T1000 (cell line): ENCODE results near the gene AVEN.

ENCODE experiments used
- DNase-seq: peaks from one replicate; lab custom pipeline; 2025; ENCODE audit warnings: mixed read lengths; lab: John Stamatoyannopoulos, UW

Gene AVEN

DNA sequence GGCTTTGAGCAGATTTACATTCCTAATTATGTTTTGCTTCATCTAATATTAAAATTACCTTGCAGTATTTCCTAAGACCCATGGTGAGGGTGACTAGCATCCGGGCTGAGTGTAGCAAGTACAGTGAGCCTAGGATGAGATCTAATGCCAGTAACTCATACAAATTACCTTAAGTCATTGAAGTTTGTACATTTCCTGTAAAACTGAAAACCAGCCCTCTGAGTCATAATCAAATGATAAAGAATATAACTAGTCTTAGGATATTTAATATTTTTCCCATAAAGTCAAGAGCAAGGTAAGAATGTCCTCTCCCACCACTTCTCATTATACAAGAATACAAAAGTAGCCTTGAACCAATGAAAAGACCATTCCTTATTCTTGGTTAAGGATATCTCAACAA, 125.5 kb downstream of the AVEN start:
- no peak for DNase-seq

DNA sequence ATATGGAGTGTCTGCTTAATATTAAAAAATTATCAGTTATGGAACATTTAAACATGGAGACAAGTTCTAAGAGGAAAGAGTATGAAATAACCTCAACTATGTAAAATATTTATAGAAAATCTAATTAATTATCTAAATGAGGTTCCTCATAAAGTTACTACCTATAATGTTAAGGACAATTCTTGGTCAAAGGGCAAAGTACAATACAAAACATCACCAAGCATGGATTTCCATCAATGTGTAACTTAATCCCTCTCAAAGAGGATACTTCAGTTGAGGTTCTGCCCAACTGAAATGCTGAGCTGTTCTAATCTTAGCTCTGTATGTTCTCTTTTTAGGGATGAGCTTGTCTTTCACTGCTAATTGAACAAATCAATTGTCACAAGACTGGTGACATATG, 126.7 kb downstream of the AVEN start:
- DNase-seq, result no peak

DNA sequence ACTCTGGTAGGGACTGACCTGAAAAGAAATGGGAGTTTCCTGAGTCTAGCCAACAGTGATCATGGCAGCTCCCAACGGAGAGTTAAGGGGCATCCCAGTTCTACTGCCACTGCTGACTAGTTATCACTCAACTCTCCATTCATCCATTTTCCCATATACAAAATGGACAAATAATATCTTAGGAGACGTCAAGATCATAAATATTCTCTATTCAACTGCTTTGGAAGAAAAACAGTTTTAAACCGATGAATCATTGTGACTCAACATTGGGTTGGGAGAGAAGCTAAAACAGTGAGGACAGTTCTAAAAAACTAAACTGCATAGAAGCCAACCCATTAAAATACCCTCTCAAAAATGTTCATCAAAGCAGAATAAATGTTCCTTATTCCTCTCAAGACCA, 128.3 kb downstream of the AVEN start:
- no peak for DNase-seq

DNA sequence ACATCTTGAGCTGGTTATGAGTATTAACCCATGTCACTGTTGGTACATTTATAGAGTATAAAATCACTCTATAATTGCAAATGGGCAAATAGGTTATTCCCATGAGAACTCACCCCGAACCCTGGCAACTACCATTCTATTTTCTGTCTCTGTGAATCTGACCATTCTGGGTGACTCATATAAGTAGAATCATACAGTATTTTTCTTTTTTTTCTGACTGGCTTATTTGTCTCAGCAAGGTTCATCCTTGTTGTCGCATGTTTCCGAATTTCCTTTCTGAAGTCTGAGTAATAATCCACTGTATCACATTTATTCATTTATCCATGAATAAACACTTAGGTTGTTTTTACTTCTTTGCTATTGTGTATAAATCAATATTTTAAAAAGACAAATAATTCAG, 130.6 kb downstream of the AVEN start:
- no peak for DNase-seq

DNA sequence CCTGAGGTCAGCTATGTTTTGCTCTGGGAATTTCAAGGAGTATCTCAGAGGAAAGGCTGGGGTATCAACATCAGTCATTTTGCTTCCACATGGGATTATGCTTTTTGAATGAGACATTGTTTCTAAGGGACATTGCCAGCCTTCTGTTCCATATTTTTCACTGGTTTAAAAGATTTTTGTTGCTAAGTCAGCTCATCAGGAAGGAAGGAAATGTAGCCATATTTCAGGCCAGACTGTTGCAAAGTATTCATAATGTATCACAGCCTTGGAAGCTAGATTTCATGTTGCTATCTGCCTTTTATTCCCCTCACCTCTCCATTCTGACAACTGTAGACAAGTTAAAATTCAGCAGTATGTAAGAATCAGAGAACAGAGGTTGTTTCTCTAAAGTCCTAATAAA, 131.7 kb downstream of the AVEN start:
- no peak for DNase-seq

DNA sequence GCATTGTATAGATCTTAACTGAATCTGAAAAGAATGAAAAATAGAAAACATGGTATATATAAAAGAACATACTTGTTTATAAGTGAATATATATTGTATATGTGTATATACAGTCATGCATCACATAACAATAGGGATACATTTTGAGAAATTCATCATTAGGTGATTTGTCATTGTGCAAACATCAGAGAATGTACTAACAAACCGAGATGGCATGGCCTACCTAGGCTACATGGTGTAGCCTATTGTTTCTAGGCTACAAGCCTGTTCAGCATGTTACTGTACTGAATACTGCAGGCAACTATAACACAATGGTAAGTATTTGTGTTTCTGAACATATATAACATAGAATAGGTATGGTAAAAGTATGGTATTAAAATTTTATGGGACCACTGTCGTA, 135.3 kb downstream of the AVEN start:
- no peak for DNase-seq

DNA sequence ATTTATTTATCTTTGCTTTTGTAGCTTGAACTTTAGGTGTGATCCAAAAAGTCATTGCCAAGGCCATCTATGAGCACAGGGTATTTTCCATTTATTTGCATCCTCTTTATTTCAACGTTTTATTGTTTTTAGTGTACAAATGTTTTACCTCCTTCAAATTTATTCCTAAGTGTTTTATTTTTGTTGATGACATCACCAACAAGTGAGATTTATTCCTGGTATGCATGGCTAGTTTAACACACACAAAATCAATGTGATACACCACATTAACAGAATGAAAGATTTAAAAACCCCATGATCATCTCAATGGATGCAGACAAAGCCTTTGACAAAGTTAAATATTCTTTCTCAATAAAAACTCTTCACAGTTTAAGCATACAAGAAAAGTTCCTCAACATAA, 137.0 kb downstream of the AVEN start:
- no peak for DNase-seq

DNA sequence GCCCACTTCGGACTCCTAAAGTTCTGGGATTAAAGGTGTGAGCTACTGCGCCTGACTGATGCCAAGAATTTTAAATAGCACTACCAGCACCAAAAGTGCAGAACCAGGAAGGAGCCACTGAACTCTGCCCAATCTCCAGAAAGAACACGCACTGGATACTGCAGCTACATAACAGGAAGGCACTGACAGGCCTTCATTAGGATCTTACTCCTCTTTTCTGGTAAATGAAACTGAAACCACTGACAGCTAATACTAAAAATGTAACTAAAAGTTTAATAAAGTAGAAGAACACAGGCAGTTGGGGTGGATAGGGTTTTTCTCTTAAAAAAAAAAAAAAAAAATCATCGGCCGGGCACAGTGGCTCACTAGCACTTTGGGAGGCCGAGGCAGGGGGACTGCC, 144.8 kb downstream of the AVEN start:
- no peak for DNase-seq

DNA sequence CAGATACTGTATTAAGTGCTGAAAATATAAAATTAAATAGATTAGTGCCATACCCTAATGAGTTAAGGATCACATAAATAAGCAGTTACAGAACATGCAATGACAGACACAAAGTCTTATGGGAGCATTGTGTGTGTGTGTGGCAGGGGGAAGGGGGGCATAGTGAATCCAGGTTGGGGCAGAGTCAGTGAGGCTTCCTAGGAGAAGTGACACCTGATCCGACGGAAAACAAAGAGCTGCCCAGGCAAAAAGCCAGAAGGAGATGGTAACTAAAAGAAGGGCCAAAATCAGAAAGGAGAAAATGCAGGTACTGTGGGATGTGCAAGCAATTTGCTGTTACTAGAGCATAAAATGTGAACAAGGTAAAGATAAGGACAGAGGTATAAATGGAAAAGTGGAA, 150.8 kb downstream of the AVEN start:
- DNase-seq, result no peak

DNA sequence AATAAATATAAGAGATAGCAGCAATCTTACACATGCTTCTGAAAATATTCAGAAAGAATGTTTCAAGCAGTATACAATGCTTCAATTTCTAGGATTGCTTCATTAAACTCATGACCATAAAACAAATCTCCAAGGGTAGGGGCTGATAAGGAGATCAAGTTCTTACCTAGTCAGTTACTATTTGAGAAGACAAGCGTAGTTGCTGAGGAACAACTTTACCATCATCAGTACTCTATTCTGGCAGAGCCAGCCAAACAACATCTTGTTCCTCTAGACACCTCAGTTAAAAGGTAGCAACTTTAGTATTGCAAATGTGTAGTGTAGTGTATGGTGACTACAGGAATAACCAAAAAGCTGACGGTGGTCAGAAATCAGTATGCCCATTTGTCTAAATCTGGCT, 156.1 kb downstream of the AVEN start:
- DNase-seq, result no peak

DNA sequence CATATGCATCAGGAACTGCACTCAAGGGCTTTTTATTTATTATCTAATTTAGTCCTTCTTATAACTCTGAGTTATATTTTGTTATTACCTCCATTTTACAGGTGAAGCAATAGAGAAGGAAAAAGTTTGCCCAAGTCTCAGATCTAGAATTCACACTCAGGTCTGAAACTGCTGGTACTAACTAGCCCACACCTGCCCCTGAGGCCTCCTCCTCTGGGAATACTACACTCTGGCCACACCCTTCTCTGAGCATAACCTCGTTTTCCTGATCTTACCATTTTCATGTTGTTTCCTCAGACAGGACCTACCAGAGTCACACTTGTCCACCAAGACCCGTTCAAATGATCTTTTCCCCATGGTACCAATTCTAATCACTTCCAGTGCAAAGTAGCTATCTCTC, 164.8 kb downstream of the AVEN start:
- DNase-seq, result no peak

DNA sequence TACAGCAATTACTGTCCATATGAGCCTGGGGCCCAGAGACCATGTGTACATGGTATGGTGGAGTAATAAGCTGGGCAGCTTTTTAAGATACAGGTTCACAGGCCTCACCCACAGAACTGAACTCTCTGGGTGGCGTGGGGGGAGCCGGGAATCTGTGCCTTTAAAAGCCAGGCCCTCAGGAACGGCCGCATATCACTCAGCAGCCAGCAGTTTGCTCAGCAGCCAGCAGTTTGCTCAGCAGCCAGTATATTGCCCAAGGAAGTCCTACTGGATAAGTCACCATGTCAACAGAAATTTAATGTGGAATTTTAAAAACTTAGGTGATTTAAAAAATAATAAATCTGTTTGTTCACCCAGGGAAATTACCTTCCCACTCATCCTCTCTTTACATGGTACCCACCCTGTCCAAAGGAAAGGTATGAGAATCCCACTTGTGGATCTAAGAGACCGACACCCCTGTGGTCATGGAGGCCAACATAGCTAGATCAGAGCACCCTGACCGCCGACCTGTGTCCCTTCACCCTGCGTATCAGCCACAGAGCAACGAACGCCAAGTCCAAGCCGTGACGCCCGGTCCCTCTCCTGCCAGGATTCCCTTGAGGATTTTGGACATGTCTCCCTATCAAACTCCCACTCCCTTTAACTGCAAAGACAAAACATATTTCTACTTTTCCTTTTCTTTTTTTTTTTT, 166.4 kb downstream of the AVEN start:
- no peak for DNase-seq

DNA sequence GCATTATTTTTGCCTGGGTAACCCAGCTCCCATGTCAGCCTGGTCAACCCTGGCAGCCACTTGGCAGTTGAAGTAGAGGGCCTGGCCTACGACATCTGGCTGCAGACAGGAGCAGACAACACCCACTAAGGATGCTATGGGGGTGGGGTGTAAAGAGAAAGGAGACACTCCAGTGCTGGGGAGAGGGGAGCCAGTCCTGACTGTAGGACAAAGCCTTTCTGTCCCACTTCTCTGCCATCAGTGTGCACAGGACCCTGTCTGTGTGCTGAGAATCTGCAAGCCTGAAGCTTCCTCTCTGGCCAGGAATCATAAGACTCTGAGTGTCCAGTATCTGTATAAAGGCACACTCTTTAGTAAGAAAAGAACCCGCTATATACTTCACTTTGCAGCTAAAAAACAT, 167.0 kb downstream of the AVEN start:
- no peak for DNase-seq

DNA sequence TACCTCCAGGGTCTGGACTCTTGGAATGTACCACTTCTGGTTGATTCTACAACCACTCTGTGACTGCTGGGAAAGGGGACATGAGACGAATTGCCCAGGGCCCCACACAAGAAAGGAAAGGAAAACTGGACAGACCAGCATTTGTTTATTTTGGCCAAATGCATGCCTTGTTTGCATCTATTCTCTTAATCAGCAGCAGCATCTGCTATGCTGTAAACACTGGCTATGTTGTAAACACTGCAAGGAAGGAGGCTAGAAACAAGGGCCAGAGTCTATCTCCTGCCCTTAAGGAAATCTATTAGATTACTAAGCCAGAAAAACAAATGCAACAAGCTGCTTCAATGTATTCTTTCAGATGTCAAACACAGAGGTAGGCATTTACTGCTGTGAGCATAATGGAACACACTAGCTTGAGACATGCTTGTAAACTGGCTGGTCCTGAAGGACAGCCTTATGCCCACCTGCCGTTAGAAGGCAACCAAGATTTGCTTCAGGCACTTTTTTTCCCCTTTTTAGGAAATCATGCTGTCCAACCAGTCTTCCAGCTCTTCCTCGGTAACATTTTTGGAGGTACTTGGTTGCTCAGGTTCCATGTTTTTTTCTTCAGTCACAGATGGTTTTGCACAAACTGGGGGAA, 172.8 kb downstream of the AVEN start:
- DNase-seq, result no peak

DNA sequence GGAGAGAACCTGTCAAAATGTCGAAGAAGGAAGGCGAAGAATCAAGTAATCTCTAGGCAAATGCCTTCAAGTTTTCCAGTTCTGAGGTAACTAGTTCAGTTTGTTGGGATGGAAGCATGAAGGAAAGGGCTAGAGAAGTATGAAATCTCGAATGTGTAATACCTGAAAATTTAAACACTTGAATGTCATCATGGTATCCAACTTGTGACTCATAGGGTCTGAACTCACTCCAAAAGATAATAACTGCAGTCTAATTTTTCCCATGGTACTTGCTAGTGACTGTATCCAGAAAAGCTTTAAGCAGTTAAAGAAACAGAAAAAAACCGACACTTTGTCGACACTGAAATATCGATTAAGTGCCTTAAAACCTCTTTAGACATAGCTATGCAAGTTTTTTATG, 173.6 kb downstream of the AVEN start:
- DNase-seq, result no peak

DNA sequence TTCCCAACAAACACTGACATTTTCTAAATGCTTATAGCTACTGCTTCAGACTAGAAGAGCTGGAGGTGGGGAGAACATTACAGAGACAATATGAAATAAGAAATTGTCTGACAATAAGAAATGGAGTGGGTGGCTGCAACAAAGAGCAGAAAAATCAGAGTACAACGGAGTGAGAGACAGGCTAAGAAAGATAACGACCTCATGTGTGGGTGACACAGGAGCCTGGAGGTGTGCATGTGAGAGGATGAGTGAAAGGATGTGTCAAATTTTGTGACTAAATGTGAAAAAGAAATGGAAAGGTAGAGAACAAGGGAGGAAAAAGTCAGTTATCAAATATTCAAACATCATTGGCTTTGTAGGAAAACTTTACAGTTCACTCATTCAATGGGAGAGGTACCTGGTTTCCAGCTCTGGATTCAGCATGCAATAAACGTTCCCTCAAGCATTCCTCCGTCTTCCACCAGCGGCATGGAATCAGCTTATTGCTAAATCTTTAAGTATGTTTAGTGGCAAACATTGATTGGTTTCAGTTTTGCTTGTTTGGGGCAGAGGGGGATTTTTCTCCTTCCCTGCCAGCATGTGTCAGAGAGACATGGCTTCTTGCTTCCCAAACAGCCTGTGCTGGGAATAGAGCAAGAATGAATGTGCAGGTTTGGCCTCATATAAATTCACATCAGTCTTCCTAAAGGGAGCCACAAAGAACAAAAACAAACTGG, 174.5 kb downstream of the AVEN start:
- no peak for DNase-seq

DNA sequence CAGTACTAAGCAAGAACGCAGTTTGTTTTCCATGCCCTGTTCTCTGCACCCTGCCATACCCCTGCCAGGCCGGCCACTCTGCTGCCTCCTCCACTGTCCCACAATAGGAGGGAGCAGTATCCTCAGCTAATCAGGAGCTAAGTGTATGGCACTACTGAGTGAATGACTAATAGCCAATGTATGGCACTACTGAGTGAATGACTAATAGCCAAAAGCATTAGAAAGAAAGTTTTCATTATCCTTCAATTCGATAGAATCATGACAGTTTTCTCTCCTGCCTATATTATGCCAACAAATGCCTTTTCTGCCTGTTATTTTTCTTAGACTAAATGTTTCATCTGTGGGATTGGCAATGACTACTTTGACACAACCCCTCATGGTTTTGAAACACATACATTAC, 178.2 kb downstream of the AVEN start:
- no peak for DNase-seq

DNA sequence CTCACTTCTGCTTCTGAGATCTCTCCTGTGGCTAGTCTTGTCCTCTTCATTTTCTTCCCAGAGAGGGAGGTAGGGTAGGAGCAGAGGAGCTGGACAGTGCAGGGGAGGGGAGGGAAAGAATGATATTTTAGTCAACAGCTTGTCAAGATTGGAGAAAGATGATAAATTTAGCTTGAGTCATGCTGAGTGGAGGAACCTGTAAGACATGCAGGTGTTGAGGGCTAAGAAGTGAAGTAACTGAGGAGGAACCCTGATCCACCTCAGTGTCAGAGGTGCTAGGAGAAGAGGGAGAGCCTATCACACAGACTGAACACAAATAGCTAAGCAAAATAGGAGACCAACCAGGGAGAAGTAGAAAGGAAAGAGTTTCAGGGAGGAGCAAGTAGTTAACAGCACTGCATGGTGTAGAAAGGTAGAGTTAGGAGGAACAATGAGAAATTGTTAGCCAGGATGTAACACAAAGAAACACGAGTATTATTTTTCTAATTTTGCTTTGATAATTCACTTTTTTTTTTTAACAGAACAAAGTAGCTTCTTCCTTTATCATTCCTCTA, 178.9 kb downstream of the AVEN start:
- DNase-seq, result no peak

DNA sequence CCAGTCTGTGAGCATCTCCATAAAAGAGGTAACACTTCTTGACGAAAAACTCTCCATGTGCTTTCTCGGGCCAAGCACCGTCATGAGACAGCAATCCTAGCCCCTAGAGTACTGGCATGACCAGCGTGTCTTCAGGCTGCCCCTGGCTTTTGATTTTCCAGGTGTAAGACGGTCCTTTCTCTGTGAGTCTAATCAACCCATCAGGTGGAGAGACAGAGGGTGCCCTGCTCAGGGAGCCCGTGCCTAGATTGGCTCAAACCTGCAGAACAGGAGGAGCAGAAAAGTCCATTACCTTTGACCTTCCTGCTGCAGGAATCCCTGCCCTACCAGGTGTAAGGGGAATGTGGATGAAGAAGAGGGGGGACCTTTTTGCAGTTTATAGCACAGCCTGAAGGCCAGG, 180.2 kb downstream of the AVEN start:
- DNase-seq, result no peak

DNA sequence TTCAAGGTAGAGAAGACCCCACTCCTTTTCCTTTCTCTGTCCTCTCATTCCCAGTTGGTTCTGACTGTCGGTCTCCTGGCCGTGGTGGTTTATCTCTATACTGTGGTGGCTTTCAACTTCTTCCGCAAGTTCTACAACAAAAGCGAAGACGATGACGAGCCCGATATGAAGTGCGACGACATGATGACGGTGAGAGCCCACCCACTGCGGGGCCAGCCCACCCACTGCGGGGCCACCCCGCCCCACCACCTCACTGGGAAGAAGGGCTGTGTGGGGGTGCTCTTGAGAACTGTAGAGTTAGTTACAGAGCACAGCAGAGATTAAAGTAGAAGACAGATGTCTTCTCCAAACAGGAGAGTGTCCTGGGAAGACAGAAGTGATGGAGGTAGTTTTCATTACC, 181.3 kb downstream of the AVEN start:
- no peak for DNase-seq

DNA sequence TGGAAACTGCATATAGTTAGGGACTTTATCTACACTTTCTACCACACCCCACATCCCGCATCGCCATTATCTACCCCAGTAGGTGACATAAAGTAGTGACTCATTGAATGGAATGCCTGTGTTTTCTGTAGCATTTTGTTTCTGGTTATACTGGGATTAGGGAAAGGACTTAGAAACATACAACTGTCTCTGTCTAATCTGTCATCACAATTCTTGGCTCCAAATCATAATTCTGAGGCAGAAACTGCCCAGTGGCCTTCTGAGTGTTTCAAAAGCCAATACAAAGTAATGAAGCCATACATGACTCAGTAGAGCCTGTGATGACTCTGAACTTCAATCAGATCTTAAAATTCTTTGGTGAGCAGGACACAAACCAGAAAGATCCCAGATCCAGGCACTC, 186.4 kb downstream of the AVEN start:
- DNase-seq, result no peak

DNA sequence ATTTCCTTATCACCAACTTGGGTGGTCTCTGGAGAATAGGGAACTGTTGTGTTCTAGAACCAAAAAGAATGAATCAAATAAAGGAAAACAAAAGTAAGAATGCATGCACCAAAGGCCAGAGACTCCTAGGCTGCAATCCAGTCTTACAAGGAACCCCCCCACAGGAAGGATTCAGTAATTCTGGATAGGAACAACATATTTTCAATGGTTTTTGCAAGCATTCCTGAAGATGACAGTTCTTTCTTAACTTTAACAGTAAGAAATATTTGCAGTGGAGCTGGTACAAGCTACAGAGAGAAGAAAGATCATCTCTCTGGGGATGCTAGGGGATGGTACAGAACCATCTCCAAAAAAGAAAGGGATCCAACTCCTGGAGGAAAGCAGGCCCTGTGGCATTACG, 186.9 kb downstream of the AVEN start:
- no peak for DNase-seq

DNA sequence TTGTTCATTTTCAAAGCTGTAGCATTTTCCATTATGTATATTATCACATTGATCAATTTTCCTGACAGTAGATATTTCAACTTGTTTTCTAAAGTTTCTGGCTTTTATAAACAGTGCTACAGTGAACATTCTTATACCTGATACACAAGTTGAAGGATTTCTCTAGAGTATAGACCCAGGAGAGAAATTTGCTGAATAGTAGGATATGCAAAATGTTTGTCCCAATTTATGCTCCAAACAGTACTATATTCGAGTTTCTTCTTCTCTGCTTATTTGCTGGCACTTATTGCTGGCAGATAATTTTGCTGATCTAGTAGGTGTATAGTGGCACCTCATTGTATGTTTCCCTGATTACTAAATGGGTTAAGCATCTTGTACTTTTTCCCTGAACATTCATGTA, 187.9 kb downstream of the AVEN start:
- no peak for DNase-seq
